Measurements from ENCODE around the gene MYO3B. TPM values are rescaled to one million over a fixed set of nuclear protein-coding genes. Genes with fewer than 3 reads are reported as not detected.

The MYO3B gene
- total RNA-seq, 4 donors from 2014 or later = 0.09 to 9.1 TPM; not detected in 2

DNA sequence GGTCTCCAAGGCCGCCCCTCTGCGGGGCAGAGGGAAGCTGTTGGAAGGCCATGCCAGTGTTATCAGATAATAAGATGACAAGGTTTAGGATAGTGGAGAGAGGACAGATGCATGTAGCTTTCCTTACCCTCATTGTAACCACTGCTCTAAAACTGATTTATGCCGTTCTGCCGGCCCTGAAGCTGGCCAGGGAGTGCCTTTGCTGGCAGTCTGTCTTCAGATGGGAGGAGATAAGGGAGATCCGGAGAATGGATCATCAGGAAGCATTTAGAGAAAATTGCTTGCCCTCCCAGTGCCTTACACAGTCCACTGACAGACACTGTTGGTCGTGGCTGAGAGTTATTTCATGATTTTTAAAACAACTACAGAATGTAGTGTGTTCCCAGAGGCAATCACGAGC is 35.4 kb upstream of the MYO3B start:
- Histone ChIP-seq H3K4me3 (no peak overlapping the region), H3K4me1 (no peaks in the 10 kb centered on the region), H3K27me3 (no peaks in the 10 kb centered on the region), H3K27ac (no peak overlapping the region), H3K9me3 (no peaks in the 10 kb centered on the region), H3K36me3 (no peaks in the 10 kb centered on the region)
- TF ChIP-seq POLR2A (IDR thresholded peaks at IDR 0.05) = no peak
- TF ChIP-seq, protein P1, sequence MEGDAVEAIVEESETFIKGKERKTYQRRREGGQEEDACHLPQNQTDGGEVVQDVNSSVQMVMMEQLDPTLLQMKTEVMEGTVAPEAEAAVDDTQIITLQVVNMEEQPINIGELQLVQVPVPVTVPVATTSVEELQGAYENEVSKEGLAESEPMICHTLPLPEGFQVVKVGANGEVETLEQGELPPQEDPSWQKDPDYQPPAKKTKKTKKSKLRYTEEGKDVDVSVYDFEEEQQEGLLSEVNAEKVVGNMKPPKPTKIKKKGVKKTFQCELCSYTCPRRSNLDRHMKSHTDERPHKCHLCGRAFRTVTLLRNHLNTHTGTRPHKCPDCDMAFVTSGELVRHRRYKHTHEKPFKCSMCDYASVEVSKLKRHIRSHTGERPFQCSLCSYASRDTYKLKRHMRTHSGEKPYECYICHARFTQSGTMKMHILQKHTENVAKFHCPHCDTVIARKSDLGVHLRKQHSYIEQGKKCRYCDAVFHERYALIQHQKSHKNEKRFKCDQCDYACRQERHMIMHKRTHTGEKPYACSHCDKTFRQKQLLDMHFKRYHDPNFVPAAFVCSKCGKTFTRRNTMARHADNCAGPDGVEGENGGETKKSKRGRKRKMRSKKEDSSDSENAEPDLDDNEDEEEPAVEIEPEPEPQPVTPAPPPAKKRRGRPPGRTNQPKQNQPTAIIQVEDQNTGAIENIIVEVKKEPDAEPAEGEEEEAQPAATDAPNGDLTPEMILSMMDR (IDR thresholded peaks at IDR 0.05) = no peak
- no peak for DNase-seq
- intact Hi-C loops (cut with DNase I; ENCODE audit: low total_unique reads) = no loop called here

DNA sequence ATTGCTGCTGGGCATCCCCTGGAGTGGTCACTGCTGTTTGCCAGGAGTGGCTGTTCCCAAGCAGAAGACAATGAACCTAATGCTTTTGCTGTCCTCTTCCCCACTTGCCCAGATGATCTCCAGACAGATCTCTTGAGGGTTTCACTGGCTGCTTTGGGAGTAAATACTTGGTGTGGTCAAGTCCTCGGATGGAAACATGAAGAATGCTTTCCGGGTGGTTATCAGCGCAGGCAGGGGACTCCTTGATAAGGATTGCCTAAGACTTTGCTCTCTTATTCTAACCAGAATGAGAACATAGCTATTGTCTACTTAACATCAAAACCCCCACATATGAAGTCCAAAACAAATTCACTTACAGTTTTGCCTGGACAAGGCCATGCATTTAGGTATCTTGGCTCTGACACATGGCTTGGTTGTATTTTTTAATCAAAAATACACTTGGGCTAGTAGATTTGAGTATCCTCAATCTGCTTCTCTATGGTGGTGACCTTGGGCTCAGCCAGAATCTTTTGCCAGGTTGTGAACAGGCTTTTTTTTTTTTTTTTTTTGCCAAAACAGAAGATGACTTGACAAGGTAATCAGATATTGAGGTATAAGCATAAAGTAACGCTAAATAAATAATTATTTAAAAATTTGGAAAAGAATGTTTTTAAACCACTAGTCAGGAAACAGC is 34.8 kb upstream of the MYO3B start:
- H3K9me3 ChIP-seq = no peaks in the 10 kb centered on the region
- no peak overlapping the region for H3K27ac ChIP-seq
- no peaks in the 10 kb centered on the region for H3K4me1 ChIP-seq
- no peaks in the 10 kb centered on the region for H3K36me3 ChIP-seq
- H3K4me3 ChIP-seq = no peak overlapping the region
- TF ChIP-seq POLR2A (IDR thresholded peaks at IDR 0.05) = no peak
- TF ChIP-seq, protein P1 (IDR thresholded peaks at IDR 0.05) = no peak
- no peaks in the 10 kb centered on the region for H3K27me3 ChIP-seq
- intact Hi-C loops (cut with DNase I; ENCODE audit: low total_unique reads) = no loop called here
- DNase-seq = no peak

DNA sequence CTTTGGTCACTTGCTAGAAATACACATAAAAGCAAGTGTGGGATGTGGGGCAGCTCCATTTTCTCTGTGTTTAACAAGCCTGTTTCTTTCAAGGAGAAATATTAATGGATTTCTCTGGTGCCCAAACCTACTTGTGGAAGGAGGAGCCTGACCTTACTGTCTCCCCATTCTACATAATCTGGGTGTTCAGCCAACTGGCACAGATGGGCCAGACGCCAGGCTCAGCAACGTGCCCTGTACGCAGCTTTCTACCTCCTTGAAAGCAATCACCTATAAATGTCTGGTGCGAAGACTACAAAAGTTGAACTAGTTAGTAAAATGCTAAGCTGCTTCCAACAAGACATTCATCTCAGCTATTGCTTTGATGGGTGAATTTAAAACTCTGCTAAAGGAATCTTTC is 33.2 kb upstream of the MYO3B start:
- no peak for DNase-seq
- no peak overlapping the region for H3K4me3 ChIP-seq
- H3K27me3 ChIP-seq = no peaks in the 10 kb centered on the region
- H3K27ac ChIP-seq = no peak overlapping the region
- no peaks in the 10 kb centered on the region for H3K9me3 ChIP-seq
- TF ChIP-seq, protein P1 (IDR thresholded peaks at IDR 0.05) = no peak
- no peak for TF ChIP-seq POLR2A (IDR thresholded peaks at IDR 0.05)
- intact Hi-C loops (cut with DNase I; ENCODE audit: low total_unique reads) = no loop called here
- H3K36me3 ChIP-seq = no peaks in the 10 kb centered on the region
- H3K4me1 ChIP-seq = no peaks in the 10 kb centered on the region

DNA sequence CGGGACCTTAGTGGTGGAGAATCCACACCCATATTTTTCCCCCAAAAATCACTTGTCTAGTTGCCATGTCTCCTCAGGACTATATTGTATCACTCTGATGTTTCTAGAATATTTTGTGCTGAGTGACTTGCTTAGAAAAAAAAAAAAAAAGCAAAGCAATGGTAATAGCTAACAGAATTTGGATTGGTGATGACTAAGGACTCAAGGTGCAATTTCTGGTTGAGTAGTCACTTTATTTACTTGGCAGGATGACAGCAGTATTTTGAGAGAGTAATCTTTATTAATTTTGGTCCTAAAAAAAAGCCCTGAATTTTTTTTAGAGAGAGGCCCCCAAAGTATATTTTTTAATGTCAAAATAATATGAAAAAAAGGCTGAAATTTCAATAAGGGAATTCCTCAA is 32.8 kb upstream of the MYO3B start:
- no peak overlapping the region for H3K27ac ChIP-seq
- no peaks in the 10 kb centered on the region for H3K4me1 ChIP-seq
- H3K9me3 ChIP-seq = no peaks in the 10 kb centered on the region
- H3K36me3 ChIP-seq = no peaks in the 10 kb centered on the region
- DNase-seq = no peak
- TF ChIP-seq, protein P1 (IDR thresholded peaks at IDR 0.05) = no peak
- no peak for TF ChIP-seq POLR2A (IDR thresholded peaks at IDR 0.05)
- intact Hi-C loops (cut with DNase I; ENCODE audit: low total_unique reads) = no loop called here
- no peak overlapping the region for H3K4me3 ChIP-seq
- H3K27me3 ChIP-seq = no peaks in the 10 kb centered on the region

DNA sequence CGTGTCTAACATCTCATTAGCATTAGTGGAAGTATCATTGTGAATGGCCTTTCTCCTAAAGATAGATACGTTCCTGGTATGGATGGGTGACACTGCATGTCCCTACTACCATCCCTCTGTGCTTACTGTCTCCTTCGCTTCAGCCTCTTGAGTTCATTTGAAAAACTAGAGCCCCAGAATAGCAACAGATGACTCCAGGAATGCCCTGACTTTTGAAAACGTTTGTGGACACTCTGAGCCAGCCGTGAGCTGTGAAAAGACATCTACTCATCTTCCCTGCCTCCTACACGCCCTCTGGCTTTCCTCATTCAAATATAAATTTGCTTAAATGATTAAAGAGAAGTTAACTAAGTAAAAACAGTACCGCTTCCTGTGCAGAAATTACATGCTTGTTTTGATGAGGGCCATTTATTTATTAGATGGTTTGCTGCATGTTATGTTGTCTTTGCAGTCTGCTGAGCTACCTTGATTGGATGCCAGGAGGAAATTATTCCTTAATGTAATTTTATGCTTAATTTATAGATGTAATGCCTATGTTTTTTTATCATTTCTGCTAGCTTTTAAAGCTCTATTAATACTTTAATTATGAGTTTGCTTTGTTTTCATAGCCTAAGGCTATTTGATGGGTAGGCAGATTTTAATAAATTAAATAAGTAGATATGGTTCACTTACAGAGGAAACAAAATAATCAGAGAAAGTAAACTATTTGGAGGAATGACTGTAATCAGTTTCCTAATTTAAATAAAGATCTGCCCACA is 32.1 kb upstream of the MYO3B start:
- H3K36me3 ChIP-seq = no peaks in the 10 kb centered on the region
- H3K4me1 ChIP-seq = no peaks in the 10 kb centered on the region
- no peak for TF ChIP-seq POLR2A (IDR thresholded peaks at IDR 0.05)
- TF ChIP-seq, protein P1 (IDR thresholded peaks at IDR 0.05) = no peak
- H3K4me3 ChIP-seq = no peak overlapping the region
- H3K27ac ChIP-seq = no peak overlapping the region
- no peaks in the 10 kb centered on the region for H3K9me3 ChIP-seq
- intact Hi-C loops (cut with DNase I; ENCODE audit: low total_unique reads) = no loop called here
- DNase-seq = no peak
- no peaks in the 10 kb centered on the region for H3K27me3 ChIP-seq

Measured in uterus (tissue), 4 donors.